Measurements from ENCODE around the gene WBP4. TPM values are rescaled to one million over a fixed set of nuclear protein-coding genes. Genes with fewer than 3 reads are reported as not detected.

Gene WBP4
- total and polyA plus RNA-seq, 2 of the 13 experiments (the other 11 are each of a cell fraction or from before 2014, with no cell fraction given), result 6.7 to 11.7 TPM

- TF ChIP-seq BATF2 (CRISPR knock-in tag; IDR thresholded peaks at IDR 0.05) (no peak), ZNF281 (CRISPR knock-in tag; IDR thresholded peaks at IDR 0.05; ENCODE audit: borderline replicate concordance) (peak; percentile 99), ETV5 (CRISPR knock-in tag; IDR thresholded peaks at IDR 0.05; ENCODE audit: borderline replicate concordance) (no peak; the same call in 1 of the 2 replicates), GABPA (IDR thresholded peaks at IDR 0.05; ENCODE audit: low read depth, low read length) (no peak), GABPA (CRISPR knock-in tag; IDR thresholded peaks at IDR 0.05; ENCODE audit: low read depth) (peak; percentile 21; the same call in 1 of the 2 replicates), ARID5B (CRISPR knock-in tag; IDR thresholded peaks at IDR 0.05) (peak; percentile 66), ZNF207 (IDR thresholded peaks at IDR 0.05; ENCODE audit: borderline replicate concordance) (no peak), ZMAT5 (CRISPR knock-in tag; IDR thresholded peaks at IDR 0.05; ENCODE audit: borderline replicate concordance, low read depth) (no peak), ZBTB46 (CRISPR knock-in tag; IDR thresholded peaks at IDR 0.05; ENCODE audit: borderline replicate concordance) (no peak), RFX5 (IDR thresholded peaks at IDR 0.05; ENCODE audit: low read depth, low read length) (no peak), ELF1 (CRISPR knock-in tag; IDR thresholded peaks at IDR 0.05) (peak; percentile 62), TAF1 (CRISPR knock-in tag; IDR thresholded peaks at IDR 0.05) (peak; percentile 88), RAD51 (IDR thresholded peaks at IDR 0.05; ENCODE audit: borderline replicate concordance) (no peak)
Observed at GRCh38 chr13:41061075-41061913, at the start of gene WBP4 (continued).

Data from HepG2 (cell line).